Parathyroid adenoma (tissue), 2 donors: Measurements from ENCODE around the gene BASP1.

Experiments
- H2AFZ ChIP-seq: fragments of 300-600 bp; sonication (generic); one replicate; pipeline ENCODE4 v1.7.0; 2017; ENCODE audit warnings: antibody characterized with exemption, mild to moderate bottlenecking
- H3K27ac ChIP-seq: fragments of 300-600 bp; sonication (generic); one replicate; pipeline ENCODE4 v1.7.0; 2017
- H3K27me3 ChIP-seq: fragments of 300-600 bp; sonication (generic); one replicate; pipeline ENCODE4 v1.7.0; 2017; ENCODE audit warnings: low read length; ENCODE audit not compliant: control insufficient read depth, insufficient read depth
- H3K36me3 ChIP-seq: fragments of 300-600 bp; sonication (generic); one replicate; pipeline ENCODE4 v1.7.0; 2017; ENCODE audit warnings: low read length; ENCODE audit not compliant: control insufficient read depth, insufficient read depth
- H3K4me1 ChIP-seq: fragments of 300-600 bp; sonication (generic); one replicate; pipeline ENCODE4 v1.7.0; 2017; ENCODE audit warnings: control low read depth
- H3K4me2 ChIP-seq: fragments of 300-600 bp; sonication (generic); one replicate; pipeline ENCODE4 v1.7.0; 2017; ENCODE audit warnings: low read length
- H3K4me3 ChIP-seq: fragments of 300-600 bp; sonication (generic); one replicate; pipeline ENCODE4 v1.7.0; 2017; ENCODE audit warnings: low read depth, low read length
- H3K79me2 ChIP-seq: fragments of 300-600 bp; sonication (generic); one replicate; pipeline ENCODE4 v1.7.0; 2017; ENCODE audit warnings: control low read depth
- H3K9ac ChIP-seq: fragments of 300-600 bp; sonication (generic); one replicate; pipeline ENCODE4 v1.7.0; 2017; ENCODE audit warnings: mild to moderate bottlenecking
- H3K9me3 ChIP-seq: fragments of 300-600 bp; sonication (generic); one replicate; pipeline ENCODE4 v1.7.0; 2017; ENCODE audit warnings: low read length; ENCODE audit not compliant: control insufficient read depth
- TF ChIP-seq, protein P1 (sequence below): fragments of 300-600 bp; sonication (generic); IDR thresholded peaks from one replicate; pipeline ENCODE4 v1.7.0; 2017; ENCODE audit warnings: antibody characterized with exemption, mild to moderate bottlenecking
- donor health status: primary hyperparathyroidism.

Gene BASP1, protein sequence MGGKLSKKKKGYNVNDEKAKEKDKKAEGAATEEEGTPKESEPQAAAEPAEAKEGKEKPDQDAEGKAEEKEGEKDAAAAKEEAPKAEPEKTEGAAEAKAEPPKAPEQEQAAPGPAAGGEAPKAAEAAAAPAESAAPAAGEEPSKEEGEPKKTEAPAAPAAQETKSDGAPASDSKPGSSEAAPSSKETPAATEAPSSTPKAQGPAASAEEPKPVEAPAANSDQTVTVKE

DNA sequence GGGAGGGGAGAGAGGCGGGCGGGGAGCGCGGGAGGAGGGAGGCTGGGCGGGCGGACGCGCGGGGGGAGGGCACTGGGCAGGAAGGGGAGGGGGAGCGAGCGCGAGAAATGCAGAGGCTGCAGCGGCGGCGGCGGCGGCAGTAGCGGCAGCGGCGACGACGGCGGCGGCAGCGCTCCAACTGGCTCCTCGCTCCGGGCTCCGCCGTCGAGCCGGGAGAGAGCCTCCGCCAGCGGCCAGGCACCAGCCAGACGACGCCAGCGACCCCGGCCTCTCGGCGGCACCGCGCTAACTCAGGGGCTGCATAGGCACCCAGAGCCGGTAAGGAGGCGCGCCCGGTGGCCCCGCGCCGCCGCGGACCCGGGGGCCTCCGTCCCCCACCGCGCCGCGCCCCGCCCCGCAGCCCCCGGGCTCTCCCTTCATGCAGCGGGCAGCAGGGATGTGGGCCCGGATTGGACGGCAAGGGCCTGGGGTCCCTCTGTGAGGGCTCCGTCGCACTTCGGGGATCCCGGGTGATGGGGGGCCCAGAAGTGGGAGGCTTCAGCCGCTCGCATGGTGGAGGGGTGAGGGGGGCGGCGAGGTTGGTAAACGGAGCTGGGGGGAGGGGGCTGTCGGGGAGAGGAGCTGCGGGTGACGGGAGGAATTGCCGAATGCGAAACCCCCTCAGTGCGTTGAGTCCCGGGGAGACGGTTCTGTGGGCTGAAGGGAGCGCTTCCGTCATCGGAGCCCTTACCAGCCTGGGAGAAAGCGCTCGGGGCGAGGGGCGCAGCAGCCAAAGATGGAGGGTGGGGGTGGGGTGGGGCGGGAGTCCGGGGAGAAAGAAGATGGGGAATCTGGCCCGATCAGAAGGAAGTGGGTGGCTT, at the start of gene BASP1:
Gene BASP1 (plus strand): TSS at position 139 of the 860 bp plus-strand sequence. CDS start 57,586 bp downstream, outside the sequence.
- Histone ChIP-seq H3K9me3 (no peaks in the 10 kb centered on the region), H3K27ac (peak within 1 kb of the TSS; percentile 29), H3K4me3 (peak within 1 kb of the TSS; percentile 64), H3K27me3 (no peaks in the 10 kb centered on the region), H3K4me1 (no peaks in the 10 kb centered on the region), H3K79me2 (peaks cover 5% of the 10 kb centered on the region), H3K9ac (no peak within 1 kb of the TSS), H3K36me3 (no peaks in the 10 kb centered on the region), H2AFZ (peak within 1 kb of the TSS; percentile 82), H3K4me2 (peak within 1 kb of the TSS; percentile 72)
- TF ChIP-seq, protein P1, sequence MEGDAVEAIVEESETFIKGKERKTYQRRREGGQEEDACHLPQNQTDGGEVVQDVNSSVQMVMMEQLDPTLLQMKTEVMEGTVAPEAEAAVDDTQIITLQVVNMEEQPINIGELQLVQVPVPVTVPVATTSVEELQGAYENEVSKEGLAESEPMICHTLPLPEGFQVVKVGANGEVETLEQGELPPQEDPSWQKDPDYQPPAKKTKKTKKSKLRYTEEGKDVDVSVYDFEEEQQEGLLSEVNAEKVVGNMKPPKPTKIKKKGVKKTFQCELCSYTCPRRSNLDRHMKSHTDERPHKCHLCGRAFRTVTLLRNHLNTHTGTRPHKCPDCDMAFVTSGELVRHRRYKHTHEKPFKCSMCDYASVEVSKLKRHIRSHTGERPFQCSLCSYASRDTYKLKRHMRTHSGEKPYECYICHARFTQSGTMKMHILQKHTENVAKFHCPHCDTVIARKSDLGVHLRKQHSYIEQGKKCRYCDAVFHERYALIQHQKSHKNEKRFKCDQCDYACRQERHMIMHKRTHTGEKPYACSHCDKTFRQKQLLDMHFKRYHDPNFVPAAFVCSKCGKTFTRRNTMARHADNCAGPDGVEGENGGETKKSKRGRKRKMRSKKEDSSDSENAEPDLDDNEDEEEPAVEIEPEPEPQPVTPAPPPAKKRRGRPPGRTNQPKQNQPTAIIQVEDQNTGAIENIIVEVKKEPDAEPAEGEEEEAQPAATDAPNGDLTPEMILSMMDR: no peak

DNA sequence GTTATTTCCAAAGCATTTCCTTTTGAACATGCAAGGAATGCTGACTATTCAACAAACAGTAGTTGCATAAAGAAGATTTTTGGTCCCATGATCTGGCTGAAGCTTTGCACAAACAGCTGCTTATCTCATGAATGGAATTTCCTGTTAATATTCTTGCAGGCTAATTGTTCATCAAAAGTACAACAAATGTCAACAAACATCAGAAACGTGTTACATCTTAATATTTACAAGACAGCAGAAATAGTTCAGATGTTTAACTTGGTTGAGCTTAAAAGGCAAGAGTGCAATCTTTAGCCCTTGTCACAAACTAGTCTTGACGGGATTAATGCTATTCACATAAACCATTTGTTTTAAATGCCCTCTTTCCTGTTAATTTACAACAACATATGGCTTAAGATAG, 47.9 kb upstream of the BASP1 start:
- no peaks in the 10 kb centered on the region for H3K79me2 ChIP-seq
- no peaks in the 10 kb centered on the region for H3K9me3 ChIP-seq
- no peak overlapping the region for H2AFZ ChIP-seq
- no peaks in the 10 kb centered on the region for H3K4me1 ChIP-seq
- H3K9ac ChIP-seq: no peak overlapping the region
- TF ChIP-seq, protein P1: no peak
- no peak overlapping the region for H3K4me3 ChIP-seq
- H3K27ac ChIP-seq: no peak overlapping the region
- no peaks in the 10 kb centered on the region for H3K27me3 ChIP-seq
- peak overlapping the region; percentile 45 for H3K4me2 ChIP-seq
- no peaks in the 10 kb centered on the region for H3K36me3 ChIP-seq

DNA sequence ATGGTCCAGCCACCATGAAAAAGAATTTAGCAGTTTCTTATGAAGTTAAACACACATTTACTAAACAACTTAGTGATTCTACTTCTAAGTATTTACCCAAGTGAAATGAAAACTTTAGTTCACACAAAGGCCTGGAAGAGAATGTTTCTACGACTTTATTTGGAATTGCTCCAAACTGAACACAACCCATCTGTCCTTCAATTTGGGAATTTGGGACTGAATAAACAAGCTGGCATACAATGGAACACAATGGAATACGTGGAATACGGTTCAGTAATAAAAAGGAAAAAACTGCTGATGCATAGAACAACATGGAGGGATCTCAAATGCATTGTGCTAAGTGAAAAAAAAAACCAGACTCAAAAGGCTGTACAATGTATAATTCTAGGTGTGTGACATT, 44.6 kb upstream of the BASP1 start:
- H3K4me3 ChIP-seq: no peak overlapping the region
- H3K27ac ChIP-seq: no peak overlapping the region
- TF ChIP-seq, protein P1: no peak
- H3K79me2 ChIP-seq: no peaks in the 10 kb centered on the region
- peaks cover 6% of the 10 kb centered on the region for H3K4me1 ChIP-seq
- H3K36me3 ChIP-seq: no peaks in the 10 kb centered on the region
- H3K4me2 ChIP-seq: no peak overlapping the region
- H3K9ac ChIP-seq: no peak overlapping the region
- no peaks in the 10 kb centered on the region for H3K9me3 ChIP-seq
- H2AFZ ChIP-seq: no peak overlapping the region
- H3K27me3 ChIP-seq: no peaks in the 10 kb centered on the region

DNA sequence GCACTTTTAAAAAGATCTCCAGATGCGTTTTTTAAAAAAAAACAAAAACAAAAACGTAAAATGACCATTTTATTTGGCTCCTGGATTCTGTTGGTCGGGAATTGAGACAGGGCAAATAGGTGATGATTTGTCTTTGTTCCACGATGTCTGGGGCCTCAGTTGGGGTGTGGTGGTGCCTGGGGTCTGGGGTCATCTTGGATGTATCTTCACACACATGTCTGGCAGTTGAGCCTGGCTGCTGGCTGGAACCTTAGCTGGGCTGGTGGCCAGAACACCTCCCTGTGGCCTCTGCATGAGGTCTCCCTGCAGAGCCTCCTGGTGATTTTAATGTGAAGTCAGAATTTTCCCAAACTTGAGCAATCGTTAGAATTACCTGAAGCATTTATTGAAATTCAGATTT, 42.5 kb upstream of the BASP1 start:
- no peaks in the 10 kb centered on the region for H3K27me3 ChIP-seq
- no peak overlapping the region for H3K27ac ChIP-seq
- H3K4me1 ChIP-seq: peaks cover 14% of the 10 kb centered on the region
- TF ChIP-seq, protein P1: no peak
- no peak overlapping the region for H3K4me3 ChIP-seq
- no peaks in the 10 kb centered on the region for H3K79me2 ChIP-seq
- no peak overlapping the region for H2AFZ ChIP-seq
- H3K9ac ChIP-seq: no peak overlapping the region
- no peaks in the 10 kb centered on the region for H3K36me3 ChIP-seq
- H3K4me2 ChIP-seq: no peak overlapping the region
- H3K9me3 ChIP-seq: no peaks in the 10 kb centered on the region
